Smooth muscle cell of the brain vasculature (primary cell): ENCODE measurements around the gene PRR20C.
"Not testable (repeated sequence)": the region's sequence is repeated elsewhere in the genome, so short reads cannot be mapped to it uniquely, and the experiment has no call there.

Source experiments
- DNase-seq: peaks from one replicate; pipeline ENCODE4 v3.0.0-alpha.2; 2012; ENCODE audit warnings: low read depth, low spot score

The PRR20C gene

DNA sequence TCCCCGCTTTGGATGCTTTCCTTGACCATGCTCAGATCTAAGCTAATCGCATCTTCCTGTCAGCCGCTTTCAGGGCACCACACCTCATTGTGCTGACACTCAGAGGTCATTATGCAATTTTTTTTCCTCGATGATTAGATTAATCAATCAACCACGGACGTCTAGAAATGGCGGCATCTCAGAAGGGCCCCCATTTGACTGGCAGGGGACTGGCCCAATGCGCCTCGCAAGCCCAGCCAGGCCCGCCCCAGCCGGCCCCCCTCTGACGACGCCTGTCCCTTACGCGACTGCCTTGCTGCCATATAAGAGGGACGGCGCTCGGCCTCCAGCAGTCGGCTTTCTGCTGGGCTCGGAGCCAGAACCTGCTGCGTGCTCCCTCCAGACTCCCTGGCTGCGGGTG lies at the start of gene PRR20C:
Gene PRR20C, plus strand, starts transcription at position 301 of the 400 bp plus-strand sequence. CDS start 387 bp downstream, outside the sequence.
- DNase-seq, result not testable (repeated sequence)

DNA sequence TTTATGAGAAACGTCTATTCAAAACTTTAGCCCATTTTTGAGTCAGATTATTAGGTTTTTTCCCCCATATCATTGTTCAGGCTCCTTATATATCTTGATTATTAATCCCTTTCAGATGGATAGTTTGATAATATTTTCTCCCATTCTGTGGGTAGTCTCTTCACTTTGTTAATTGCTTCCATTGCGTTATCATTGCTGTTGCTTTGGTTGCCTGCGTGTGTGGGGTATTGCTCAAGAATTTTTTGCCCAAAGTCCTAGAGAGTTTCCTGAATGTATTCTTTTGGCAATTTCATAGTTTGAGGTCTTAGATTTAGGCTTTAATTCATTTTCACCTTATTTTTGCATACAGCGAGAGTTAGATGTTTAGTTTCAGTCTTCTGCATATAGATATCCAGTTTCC lies 38.9 kb upstream of the PRR20C start:
- no peak for DNase-seq

DNA sequence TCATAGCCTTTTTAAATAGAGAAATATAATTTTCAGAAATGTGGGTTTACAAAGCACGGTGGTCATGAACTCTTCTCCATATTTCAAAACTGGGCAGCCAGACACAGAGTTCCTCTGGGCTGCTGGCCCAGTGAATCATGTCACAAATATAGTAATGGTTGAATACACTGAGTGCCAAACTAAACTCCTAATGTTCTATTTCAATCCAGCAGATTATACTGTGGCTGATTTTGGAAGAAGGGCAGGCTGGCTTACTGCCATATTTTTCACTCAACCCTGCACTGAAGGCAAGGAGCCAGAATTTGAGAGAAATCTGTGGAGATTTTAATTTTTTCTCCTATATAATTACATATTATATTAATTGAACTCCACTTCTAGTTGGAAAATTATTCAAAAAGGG lies 30.2 kb upstream of the PRR20C start:
- no peak for DNase-seq

DNA sequence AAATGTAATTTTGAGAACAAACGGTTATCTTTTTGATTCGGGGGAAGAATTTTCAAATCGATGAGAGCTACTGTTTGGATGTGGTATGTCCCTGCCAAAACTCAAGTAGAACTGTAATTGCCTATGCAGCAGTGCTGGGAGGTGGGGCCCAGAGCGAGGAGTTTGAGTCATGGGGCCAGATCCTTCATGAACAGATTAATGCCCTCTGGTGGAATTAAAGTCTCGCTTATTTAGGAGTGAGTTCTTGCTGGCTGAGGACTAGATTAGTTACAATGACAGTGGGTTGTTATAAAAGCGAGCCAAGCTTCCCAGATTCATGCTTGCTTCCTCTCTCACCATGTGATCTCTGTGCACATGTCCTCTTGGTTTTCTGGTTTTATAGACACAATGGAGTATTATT lies 25.0 kb upstream of the PRR20C start:
- DNase-seq, result no peak

DNA sequence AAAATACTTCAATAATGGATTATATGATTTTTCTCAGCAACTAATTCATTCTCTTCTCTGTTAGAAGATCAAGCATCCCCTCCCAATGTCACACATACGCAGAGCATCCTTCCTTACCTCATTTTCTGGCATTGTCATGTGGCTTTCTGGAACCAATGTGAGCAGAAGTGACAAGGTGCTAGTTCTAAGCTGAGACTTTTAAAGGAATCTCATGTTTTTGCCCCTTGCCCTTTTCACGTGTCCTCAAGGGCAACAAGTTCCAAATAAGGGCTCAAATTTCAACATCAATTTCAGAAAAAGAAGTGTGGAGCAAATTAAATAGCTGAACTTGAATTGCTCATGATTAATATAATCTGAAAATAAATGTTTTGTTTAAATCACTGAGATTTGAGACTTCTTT lies 17.8 kb upstream of the PRR20C start:
- no peak for DNase-seq

DNA sequence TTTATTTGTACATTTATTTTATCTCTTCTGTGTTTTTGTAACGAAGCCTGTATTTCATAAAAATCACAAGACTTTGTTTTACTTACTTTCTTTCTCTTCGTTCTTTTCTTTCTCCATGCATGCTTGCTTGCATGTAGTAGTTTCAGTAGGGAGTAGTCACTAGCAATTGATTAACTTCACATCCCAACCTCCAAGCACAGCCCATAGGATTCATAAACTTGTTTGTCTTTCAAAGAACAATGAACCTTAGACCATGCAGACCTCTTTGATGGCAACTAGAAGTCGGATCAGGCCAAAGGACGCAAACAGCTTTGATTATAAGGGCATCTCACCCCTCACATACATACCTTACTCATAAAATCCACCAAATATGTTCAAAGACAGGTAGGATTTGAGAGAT lies 16.3 kb upstream of the PRR20C start:
- no peak for DNase-seq

DNA sequence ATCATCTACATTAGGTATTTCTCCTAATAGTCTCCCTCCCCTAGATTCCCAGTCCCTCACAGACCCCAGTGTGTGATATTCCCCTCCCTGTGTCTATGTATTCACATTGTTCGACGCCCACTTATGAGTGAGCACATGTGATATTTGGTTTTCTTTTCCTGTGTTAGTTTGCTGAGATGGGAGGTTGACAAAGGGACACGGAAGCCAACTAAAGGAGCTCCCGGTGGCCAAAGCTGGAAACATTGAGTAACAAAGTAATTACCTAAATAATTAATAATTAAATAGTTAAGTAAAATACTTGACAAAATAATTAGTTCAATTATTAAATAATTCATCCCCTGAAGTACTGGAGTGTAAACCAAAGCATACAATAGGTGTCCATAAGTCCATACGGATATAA lies 14.9 kb upstream of the PRR20C start:
- DNase-seq, result no peak

DNA sequence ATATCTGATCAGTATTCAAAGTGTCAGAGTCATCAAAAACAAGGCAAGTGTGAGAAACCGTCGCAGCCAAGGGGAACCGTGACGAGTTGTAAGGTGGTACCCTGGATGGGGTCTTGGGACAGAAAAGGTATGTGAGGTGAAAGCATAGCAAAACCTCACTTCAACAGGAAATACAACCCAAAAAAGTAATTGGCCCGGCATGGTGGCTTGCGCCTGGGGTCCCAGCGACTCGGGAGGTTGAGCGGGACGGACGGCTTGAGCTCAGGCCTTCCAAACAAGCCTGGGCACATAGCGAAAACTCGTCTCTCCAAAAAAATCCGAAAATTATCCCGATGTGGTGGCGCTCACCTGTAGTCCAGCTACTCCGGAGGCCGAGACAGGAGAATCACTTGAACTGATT lies 14.1 kb upstream of the PRR20C start:
- not testable (repeated sequence) for DNase-seq

DNA sequence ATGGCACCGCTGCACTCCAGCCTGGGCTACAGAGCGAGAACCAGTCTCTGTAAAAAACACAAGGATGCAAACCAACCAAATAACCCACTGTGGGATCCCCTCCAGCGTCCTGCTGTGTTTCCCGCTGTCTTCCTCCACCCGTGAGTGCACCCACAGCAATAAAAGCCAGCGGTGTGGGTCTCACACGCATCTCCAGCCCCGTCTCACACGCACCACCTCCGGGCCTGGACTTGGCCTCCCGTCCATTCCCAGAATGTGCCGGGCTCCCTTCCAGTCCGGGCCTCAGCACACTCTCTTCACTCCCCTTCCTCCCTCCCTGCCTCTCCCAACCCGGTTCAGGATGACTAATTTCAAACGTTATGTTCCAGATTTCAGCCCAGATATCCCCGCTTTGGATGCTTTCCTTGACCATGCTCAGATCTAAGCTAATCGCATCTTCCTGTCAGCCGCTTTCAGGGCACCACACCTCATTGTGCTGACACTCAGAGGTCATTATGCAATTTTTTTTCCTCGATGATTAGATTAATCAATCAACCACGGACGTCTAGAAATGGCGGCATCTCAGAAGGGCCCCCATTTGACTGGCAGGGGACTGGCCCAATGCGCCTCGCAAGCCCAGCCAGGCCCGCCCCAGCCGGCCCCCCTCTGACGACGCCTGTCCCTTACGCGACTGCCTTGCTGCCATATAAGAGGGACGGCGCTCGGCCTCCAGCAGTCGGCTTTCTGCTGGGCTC lies 13.5 kb upstream of the PRR20C start, which contains the start of gene PRR20A:
Gene PRR20A, plus strand, starts transcription at position 684 of the 734 bp plus-strand sequence. CDS start 387 bp downstream, outside the sequence.
- DNase-seq, result not testable (repeated sequence)

DNA sequence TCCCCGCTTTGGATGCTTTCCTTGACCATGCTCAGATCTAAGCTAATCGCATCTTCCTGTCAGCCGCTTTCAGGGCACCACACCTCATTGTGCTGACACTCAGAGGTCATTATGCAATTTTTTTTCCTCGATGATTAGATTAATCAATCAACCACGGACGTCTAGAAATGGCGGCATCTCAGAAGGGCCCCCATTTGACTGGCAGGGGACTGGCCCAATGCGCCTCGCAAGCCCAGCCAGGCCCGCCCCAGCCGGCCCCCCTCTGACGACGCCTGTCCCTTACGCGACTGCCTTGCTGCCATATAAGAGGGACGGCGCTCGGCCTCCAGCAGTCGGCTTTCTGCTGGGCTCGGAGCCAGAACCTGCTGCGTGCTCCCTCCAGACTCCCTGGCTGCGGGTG lies 6.7 kb upstream of the PRR20C start, which contains the start of gene PRR20B:
Gene PRR20B, plus strand, starts transcription at position 301 of the 400 bp plus-strand sequence. CDS start 387 bp downstream, outside the sequence.
- not testable (repeated sequence) for DNase-seq

DNA sequence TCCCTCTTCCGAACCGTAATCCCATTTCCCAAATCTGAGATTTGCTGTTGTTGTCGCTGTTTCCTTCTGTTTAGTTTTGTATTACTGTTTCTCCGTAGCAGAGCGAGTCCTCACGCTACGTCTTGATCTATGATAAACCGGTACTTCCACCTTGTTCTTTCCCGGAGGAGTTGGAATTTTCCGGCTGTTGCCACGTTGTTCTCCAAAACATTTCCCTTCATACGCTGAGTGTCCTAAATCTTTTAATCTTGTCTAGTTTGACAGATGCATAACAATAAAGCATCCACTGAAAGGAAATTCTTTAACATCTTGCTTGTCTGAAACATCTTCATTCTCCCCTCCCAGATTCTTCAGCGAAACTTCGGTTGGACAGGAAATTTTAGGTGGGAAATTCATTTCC lies 5.8 kb upstream of the PRR20C start:
- DNase-seq, result not testable (repeated sequence)

DNA sequence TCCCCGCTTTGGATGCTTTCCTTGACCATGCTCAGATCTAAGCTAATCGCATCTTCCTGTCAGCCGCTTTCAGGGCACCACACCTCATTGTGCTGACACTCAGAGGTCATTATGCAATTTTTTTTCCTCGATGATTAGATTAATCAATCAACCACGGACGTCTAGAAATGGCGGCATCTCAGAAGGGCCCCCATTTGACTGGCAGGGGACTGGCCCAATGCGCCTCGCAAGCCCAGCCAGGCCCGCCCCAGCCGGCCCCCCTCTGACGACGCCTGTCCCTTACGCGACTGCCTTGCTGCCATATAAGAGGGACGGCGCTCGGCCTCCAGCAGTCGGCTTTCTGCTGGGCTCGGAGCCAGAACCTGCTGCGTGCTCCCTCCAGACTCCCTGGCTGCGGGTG lies 6.5 kb downstream of the PRR20C start, which contains the start of gene PRR20D:
Gene PRR20D, plus strand, starts transcription at position 301 of the 400 bp plus-strand sequence. CDS start 387 bp downstream, outside the sequence.
- not testable (repeated sequence) for DNase-seq

DNA sequence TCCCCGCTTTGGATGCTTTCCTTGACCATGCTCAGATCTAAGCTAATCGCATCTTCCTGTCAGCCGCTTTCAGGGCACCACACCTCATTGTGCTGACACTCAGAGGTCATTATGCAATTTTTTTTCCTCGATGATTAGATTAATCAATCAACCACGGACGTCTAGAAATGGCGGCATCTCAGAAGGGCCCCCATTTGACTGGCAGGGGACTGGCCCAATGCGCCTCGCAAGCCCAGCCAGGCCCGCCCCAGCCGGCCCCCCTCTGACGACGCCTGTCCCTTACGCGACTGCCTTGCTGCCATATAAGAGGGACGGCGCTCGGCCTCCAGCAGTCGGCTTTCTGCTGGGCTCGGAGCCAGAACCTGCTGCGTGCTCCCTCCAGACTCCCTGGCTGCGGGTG lies 13.0 kb downstream of the PRR20C start, which contains the start of gene PRR20E:
Gene PRR20E, plus strand, starts transcription at position 301 of the 400 bp plus-strand sequence. CDS start 387 bp downstream, outside the sequence.
- not testable (repeated sequence) for DNase-seq

DNA sequence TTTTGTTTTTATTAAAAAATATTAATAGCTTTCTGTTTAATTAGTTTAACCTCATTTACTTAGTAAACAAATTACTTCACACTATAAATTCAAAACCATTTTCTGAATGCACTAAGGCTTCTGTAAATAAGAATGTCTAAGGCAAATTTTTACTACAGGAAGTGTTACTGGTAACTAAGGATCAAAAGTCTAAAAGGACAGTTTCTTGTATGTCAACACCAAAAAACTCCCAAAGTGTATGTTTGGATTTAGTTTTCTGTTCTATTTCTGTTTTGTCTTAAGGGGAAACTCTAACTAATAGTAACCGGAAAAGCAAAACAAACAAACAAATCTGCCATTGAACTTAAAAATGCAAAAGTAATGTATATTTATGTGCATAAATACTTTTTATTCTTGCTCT lies 37.8 kb downstream of the PRR20C start:
- no peak for DNase-seq
